ENCODE data around the gene GRID2.

GRCh38 chr4:93515208-93515607, 1211.4 kb downstream of the GRID2 start:
- TF ChIP-seq, protein P1, sequence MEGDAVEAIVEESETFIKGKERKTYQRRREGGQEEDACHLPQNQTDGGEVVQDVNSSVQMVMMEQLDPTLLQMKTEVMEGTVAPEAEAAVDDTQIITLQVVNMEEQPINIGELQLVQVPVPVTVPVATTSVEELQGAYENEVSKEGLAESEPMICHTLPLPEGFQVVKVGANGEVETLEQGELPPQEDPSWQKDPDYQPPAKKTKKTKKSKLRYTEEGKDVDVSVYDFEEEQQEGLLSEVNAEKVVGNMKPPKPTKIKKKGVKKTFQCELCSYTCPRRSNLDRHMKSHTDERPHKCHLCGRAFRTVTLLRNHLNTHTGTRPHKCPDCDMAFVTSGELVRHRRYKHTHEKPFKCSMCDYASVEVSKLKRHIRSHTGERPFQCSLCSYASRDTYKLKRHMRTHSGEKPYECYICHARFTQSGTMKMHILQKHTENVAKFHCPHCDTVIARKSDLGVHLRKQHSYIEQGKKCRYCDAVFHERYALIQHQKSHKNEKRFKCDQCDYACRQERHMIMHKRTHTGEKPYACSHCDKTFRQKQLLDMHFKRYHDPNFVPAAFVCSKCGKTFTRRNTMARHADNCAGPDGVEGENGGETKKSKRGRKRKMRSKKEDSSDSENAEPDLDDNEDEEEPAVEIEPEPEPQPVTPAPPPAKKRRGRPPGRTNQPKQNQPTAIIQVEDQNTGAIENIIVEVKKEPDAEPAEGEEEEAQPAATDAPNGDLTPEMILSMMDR (conservative IDR thresholded peaks at IDR 0.05 in 1 of 2, IDR thresholded peaks at IDR 0.05 in 1 of 2; ENCODE audit: low read depth in 1 of 2, low read length in 2 of 2), result no peak
- no peak for TF ChIP-seq EZH2 (IDR thresholded peaks at IDR 0.05; ENCODE audit: low read length, missing control alignments)

Measured in fibroblast of lung (primary cell).